Measurements from ENCODE around the gene PIPOX. TPM values are rescaled to one million over a fixed set of nuclear protein-coding genes. Genes with fewer than 3 reads are reported as not detected.
A peak's percentile ranks its signal among the peaks of the same experiment; 100 is the strongest.

PIPOX gene
- total RNA-seq, 6 donors from 2014 or later: 0.91 to 3.6 (median 2.2) TPM; not detected in 2

DNA sequence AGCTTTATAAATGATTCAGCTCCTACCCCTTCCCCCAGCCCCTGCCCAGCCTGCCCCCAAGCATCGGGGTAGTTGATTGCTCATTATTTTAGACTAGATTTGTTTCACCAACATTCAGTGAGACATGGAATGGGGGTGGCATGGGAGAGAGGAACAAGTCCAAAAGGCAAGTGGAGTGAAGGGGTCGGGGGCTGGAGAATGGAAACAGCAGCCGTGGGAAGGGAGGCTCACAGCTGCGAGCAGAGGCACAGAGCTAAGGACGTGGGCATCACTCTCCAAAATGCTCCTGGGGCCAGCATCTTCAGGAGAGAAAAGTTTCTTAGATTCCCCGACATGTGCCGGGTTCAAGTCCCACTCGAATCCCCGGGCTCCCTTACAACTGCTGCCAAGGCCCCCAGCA is 19.3 kb downstream of the PIPOX start:
- Histone ChIP-seq H3K9me3 (no peaks in the 10 kb centered on the region), H3K36me3 (no peaks in the 10 kb centered on the region), H3K27me3 (no peaks in the 10 kb centered on the region), H3K27ac (no peak overlapping the region), H3K4me1 (no peaks in the 10 kb centered on the region), H3K4me3 (no peak overlapping the region)
- WGBS, 2 donors: 86 to 95% methylated on average over 9 of the region's 9 CpGs
- no peak for ATAC-seq (ENCODE audit: low FRiP score in 2 of 2)
- TF ChIP-seq EP300 (IDR thresholded peaks at IDR 0.05) (no peak), POLR2A (IDR thresholded peaks at IDR 0.05) (no peak), POLR2AphosphoS5 (IDR thresholded peaks at IDR 0.05) (no peak), CTCF (IDR thresholded peaks at IDR 0.05) (no peak)
- DNase-seq: no peak

- Histone ChIP-seq H3K4me1 (no peaks in the 10 kb centered on the region), H3K4me3 (no peak overlapping the region), H3K36me3 (no peaks in the 10 kb centered on the region), H3K27ac (no peak overlapping the region), H3K27me3 (no peaks in the 10 kb centered on the region), H3K9me3 (no peaks in the 10 kb centered on the region)
- TF ChIP-seq POLR2A (IDR thresholded peaks at IDR 0.05): no peak
- no peak for TF ChIP-seq CTCF (IDR thresholded peaks at IDR 0.05)
- no peak for TF ChIP-seq EP300 (IDR thresholded peaks at IDR 0.05)
- TF ChIP-seq POLR2AphosphoS5 (IDR thresholded peaks at IDR 0.05): no peak
- no peak for DNase-seq
- no peak for ATAC-seq (ENCODE audit: low FRiP score in 2 of 2)
- WGBS, 2 donors: 68 to 76% methylated on average over 7 of the region's 7 CpGs
Observed at GRCh38 chr17:29063992-29064391, 21.1 kb downstream of the PIPOX start.

DNA sequence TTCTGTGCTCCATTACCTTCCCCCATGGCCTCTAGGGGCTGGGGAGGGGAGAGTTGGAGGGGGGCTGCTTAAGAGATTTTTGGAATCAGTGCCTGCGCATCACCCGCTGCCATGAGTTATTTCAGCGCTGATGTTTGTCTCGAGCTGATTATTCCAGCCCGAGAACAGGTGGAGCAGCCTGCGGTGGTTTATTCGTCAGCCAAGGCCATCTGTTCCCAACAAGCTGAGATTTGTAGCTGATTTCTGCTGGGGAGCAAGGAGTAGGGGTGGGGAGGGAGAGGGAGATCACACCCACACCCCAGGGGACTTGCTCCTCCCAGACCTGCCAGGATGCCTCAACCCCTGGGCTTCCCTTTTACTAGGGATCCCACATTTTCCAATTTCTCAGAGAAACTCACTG is 23.1 kb downstream of the PIPOX start:
- DNase-seq (no peak), ATAC-seq (ENCODE audit: low FRiP score in 2 of 2) (no peak)
- H3K36me3 ChIP-seq: no peaks in the 10 kb centered on the region
- no peak overlapping the region for H3K27ac ChIP-seq
- no peaks in the 10 kb centered on the region for H3K9me3 ChIP-seq
- H3K4me1 ChIP-seq: peaks cover 0 to 2% (median 0%) of the 10 kb centered on the region in 4 donors
- no peak overlapping the region for H3K4me3 ChIP-seq
- WGBS, 2 donors: 89 to 96% methylated on average over 7 of the region's 7 CpGs
- H3K27me3 ChIP-seq: no peaks in the 10 kb centered on the region
- TF ChIP-seq POLR2A (IDR thresholded peaks at IDR 0.05) (no peak), EP300 (IDR thresholded peaks at IDR 0.05) (no peak), POLR2AphosphoS5 (IDR thresholded peaks at IDR 0.05) (no peak), CTCF (IDR thresholded peaks at IDR 0.05) (no peak)

- Histone ChIP-seq H3K27ac (no peak overlapping the region), H3K27me3 (no peaks in the 10 kb centered on the region), H3K4me3 (no peak overlapping the region), H3K9me3 (no peaks in the 10 kb centered on the region), H3K4me1 (peaks cover 0 to 2% (median 0%) of the 10 kb centered on the region in 4 donors), H3K36me3 (no peaks in the 10 kb centered on the region)
- DNase-seq (no peak), ATAC-seq (ENCODE audit: low FRiP score in 2 of 2) (no peak)
- TF ChIP-seq EP300 (IDR thresholded peaks at IDR 0.05) (no peak), CTCF (IDR thresholded peaks at IDR 0.05) (no peak), POLR2AphosphoS5 (IDR thresholded peaks at IDR 0.05) (no peak), POLR2A (IDR thresholded peaks at IDR 0.05) (no peak)
- WGBS, 2 donors: 68 to 76% methylated on average over 7 of the region's 7 CpGs
Observed at GRCh38 chr17:29066606-29067005, 23.7 kb downstream of the PIPOX start.

- Histone ChIP-seq H3K27me3 (no peaks in the 10 kb centered on the region), H3K9me3 (no peaks in the 10 kb centered on the region), H3K4me1 (peaks cover 0 to 2% (median 0%) of the 10 kb centered on the region in 4 donors), H3K36me3 (peaks cover 0 to under 1% (median 0%) of the 10 kb centered on the region in 4 donors), H3K27ac (no peak overlapping the region), H3K4me3 (no peak overlapping the region)
- ATAC-seq (ENCODE audit: low FRiP score in 2 of 2) (peak in 1 of 2 donors; percentile 38), DNase-seq (no peak)
- TF ChIP-seq POLR2AphosphoS5 (IDR thresholded peaks at IDR 0.05) (no peak), CTCF (IDR thresholded peaks at IDR 0.05) (no peak), POLR2A (IDR thresholded peaks at IDR 0.05) (no peak), EP300 (IDR thresholded peaks at IDR 0.05) (no peak)
- WGBS, 2 donors: 75 to 78% methylated on average over 10 of the region's 10 CpGs
Observed at GRCh38 chr17:29068818-29069217, 25.9 kb downstream of the PIPOX start.
